ENCODE measurements around the gene MED1.

GRCh38 chr17:39364236-39365025 is 86.6 kb downstream of the MED1 start:
- TF ChIP-seq CTCF (conservative IDR thresholded peaks at IDR 0.05; ENCODE audit: low read depth, low read length), result no peak
- no peak for TF ChIP-seq EZH2 (IDR thresholded peaks at IDR 0.05; ENCODE audit: borderline replicate concordance, low read depth, low read length, poor library complexity, severe bottlenecking)
